HG03066 (cell line): Measurements from ENCODE around the gene TMC6.
A peak's percentile ranks its signal among the peaks of the same experiment; 100 is the strongest.
"Not testable (repeated sequence)": the region's sequence is repeated elsewhere in the genome, so short reads cannot be mapped to it uniquely, and the experiment has no call there.

Experiments
- ATAC-seq: cut with Tn5 transposase; IDR thresholded peaks from one replicate; pipeline ENCODE4 v1.9.1; 2021; ENCODE audit warnings: low read depth; ENCODE audit not compliant: unreplicated experiment

Gene TMC6, protein sequence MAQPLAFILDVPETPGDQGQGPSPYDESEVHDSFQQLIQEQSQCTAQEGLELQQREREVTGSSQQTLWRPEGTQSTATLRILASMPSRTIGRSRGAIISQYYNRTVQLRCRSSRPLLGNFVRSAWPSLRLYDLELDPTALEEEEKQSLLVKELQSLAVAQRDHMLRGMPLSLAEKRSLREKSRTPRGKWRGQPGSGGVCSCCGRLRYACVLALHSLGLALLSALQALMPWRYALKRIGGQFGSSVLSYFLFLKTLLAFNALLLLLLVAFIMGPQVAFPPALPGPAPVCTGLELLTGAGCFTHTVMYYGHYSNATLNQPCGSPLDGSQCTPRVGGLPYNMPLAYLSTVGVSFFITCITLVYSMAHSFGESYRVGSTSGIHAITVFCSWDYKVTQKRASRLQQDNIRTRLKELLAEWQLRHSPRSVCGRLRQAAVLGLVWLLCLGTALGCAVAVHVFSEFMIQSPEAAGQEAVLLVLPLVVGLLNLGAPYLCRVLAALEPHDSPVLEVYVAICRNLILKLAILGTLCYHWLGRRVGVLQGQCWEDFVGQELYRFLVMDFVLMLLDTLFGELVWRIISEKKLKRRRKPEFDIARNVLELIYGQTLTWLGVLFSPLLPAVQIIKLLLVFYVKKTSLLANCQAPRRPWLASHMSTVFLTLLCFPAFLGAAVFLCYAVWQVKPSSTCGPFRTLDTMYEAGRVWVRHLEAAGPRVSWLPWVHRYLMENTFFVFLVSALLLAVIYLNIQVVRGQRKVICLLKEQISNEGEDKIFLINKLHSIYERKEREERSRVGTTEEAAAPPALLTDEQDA

DNA sequence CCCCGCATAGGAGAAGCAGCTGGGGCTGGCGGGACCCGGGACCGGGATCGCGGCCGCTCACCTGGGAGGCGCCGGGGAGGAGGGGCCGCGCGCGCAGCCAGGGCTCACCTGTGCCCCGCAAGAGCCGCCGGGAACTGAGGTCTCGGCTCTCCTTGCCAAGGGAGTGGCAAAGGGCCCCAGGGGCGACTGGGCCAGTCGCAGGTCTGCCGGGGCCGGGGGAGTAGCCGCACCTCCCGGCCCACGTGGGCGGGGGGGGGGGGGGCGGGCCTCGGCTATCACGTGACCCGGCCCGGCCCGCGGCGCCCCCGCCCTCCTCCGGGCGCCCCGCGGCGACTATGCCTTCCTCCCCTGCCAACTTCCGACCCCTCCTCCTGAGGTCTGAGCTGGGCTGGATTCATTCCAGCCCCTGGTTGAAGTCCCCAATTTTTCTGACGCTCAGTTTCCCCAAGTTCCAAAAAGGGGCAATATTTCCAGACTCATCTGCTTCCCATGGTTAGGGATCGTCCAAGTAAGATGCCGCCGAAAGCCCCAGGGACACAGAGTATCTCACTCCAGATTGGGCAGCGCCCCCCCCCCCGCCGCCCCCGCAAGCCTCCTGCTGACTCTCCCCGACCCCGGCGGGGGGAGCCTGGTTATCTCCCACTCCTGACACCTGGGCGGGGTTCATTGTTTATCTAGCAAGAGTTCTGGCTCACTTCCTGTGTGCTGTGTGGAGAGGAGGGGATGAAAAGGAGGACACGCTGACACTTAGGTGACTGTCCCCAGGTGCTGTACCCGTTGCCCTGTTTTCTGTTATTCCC lies at the start of gene TMC6:
Gene TMC6, minus strand, starts transcription at position 205 of the 800 bp plus-strand sequence. CDS start 1,923 bp downstream, outside the sequence.
- no peak for ATAC-seq

DNA sequence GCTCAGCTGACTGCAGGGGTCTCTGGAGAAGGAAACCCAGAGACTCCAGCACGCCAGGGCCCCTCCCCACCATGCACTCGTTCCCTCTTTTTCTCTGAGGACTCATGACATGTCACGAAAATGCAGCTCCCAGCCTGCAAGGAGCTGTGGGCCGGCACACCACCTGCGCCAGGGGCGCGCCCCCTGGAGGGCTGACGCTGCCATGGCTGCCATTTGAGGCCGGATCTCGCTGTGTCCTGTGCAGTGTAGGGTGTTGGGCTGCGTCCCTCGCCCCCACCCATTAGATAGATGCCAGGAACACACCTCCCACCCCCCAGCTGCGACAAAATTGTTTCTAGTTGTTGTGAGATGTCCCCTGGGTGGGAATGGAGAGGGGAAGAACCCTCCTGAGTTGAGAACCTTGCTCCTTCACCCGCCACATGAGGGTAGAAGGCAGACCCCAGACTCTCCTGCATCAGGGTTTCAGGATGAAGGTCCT lies 48.0 kb upstream of the TMC6 start:
- ATAC-seq: no peak

DNA sequence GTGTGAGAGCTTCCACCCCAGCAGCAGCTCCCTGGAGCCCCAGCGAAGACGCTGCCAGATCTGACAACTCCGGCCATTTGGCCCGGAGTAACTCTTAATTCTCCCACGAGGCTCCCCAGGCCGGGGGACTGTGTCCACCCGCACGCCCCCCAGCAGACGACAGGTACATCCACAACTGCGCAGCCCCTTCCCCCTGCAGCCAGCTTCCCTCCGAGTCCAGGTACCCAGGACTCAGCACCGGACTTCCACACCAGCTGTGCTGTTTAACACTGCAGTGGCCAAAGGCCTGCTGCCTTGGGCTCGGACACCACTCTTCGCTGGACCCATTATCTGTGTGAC lies 47.1 kb upstream of the TMC6 start:
- ATAC-seq: no peak

DNA sequence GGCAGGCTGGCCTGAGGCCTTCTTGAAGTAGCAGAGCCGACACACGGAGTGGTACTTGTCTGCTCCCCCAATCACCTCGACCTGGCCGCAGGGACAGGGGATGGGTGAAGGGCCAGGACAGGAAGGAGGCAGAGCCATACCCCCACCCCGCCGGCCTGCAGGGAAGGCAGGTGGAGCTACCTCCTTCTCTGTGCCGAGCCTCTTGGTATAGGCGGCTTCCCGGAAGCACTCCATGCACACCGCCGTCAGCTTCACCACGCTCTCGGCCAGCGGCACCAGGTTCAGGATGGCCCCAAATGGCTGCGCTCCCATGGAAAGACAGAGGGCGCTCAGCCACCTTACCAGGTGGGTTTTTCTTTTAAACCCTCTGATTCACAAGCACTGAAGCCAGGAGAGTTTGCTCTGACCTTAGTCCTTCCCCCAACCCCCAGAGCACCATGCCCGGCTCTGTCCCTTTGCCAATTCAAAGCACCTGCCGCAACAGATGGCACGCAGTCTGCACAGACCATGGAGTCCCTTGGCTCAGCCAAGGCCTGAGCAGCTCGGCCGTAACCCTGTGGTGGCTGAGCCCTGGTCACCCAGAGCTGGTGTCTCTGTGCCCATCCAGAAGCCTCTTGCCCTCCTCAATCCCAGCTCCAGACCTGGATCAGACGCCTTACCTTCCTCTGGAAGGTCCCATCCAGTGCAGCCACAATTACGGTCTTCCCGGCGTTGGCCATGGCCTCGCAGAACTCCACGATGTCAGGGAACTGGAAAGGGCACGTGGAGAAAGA lies 46.5 kb upstream of the TMC6 start:
- ATAC-seq: no peak

DNA sequence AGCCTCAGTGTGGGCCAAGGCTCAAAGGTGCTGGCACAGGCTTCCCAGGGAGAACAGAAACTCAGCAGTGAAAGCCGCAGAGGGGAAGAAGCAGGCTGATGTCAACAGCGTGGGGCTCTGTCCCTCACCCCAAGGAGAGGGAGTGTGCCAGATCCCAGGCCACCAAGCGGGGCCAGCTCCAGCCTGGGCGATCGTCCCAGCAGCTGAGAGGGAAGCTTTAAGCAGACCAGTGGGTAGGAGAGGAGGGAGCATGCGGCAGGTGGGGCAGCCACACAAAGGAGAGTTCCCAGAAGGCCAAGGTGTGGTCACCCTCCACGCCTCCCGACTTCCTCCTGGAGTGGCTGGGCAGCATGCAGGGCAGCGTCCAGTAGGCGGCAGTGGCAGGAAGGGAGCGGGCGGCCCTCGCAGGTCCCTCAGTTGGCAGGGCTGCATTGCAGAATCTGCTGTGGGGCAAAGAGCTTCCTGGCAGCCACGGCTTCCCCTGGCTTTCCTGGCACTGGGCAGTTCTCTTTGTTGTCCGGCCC lies 45.9 kb upstream of the TMC6 start:
- no peak for ATAC-seq

DNA sequence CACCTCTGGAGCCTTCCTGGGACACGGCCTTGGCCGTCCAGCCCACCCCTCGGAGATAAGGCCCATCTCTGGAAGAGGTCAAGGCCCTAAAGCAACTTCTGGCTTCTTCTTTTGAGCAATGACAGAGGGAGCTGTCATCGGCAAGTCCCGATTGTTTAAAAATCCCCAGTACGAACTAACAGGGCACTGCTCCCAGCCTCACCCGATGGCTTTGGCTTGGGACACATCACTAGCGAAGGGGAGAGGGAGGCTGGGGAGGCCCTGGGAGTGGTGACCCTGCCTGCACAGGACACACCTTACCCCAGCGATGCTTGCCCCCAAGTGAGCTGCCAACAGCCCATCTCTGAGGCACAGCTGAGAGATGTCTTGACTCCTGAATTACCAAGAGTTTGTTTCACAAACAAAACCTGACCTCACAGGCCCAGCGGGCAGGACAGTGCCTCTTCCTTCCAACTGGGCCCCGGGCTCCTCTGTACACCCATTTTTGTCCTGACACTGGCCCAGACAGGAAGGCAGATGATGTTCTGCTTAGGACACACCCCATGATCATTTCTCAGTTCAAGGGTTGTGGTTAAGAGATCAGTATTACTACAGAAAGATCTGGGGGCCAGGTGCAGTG lies 44.7 kb upstream of the TMC6 start:
- ATAC-seq: no peak

DNA sequence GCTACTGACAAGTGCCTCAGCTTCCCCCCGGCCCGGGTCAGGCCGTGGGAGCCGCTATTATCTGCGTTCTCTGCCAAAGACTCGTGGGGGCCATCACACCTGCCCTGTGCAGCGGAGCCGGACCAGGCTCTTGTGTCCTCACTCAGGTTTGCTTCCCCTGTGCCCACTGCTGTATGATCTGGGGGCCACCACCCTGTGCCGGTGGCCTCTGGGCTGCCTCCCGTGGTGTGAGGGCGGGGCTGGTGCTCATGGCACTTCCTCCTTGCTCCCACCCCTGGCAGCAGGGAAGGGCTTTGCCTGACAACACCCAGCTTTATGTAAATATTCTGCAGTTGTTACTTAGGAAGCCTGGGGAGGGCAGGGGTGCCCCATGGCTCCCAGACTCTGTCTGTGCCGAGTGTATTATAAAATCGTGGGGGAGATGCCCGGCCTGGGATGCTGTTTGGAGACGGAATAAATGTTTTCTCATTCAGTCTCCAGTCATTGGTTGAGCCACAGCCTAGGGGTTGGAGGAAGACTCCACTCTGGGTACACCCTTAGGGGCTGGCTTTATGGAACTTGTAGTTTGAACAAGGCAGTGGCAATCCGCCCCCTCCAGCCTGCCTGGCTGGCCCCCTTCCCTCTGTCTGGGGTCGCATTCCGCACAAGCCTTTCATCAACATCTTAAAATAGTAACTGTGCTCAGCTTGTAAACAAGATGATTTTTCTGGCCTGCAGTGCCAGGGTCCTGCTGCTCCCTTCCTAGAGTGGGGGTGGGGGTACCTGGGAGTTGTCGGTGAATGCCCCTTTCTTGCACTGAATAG lies 43.9 kb upstream of the TMC6 start:
- no peak for ATAC-seq

DNA sequence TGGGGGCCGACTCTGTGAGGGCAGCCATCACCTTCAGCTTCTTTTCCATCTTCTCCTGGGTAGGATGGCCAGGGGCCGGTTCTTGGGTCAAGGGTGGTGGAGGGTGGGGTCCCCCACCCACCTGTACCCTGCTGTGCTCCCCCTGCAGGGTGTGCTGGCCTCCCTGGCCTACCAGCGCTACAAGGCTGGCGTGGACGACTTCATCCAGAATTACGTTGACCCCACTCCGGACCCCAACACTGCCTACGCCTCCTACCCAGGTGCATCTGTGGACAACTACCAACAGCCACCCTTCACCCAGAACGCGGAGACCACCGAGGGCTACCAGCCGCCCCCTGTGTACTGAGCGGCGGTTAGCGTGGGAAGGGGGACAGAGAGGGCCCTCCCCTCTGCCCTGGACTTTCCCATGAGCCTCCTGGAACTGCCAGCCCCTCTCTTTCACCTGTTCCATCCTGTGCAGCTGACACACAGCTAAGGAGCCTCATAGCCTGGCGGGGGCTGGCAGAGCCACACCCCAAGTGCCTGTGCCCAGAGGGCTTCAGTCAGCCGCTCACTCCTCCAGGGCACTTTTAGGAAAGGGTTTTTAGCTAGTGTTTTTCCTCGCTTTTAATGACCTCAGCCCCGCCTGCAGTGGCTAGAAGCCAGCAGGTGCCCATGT lies 43.2 kb upstream of the TMC6 start:
- not testable (repeated sequence) for ATAC-seq

DNA sequence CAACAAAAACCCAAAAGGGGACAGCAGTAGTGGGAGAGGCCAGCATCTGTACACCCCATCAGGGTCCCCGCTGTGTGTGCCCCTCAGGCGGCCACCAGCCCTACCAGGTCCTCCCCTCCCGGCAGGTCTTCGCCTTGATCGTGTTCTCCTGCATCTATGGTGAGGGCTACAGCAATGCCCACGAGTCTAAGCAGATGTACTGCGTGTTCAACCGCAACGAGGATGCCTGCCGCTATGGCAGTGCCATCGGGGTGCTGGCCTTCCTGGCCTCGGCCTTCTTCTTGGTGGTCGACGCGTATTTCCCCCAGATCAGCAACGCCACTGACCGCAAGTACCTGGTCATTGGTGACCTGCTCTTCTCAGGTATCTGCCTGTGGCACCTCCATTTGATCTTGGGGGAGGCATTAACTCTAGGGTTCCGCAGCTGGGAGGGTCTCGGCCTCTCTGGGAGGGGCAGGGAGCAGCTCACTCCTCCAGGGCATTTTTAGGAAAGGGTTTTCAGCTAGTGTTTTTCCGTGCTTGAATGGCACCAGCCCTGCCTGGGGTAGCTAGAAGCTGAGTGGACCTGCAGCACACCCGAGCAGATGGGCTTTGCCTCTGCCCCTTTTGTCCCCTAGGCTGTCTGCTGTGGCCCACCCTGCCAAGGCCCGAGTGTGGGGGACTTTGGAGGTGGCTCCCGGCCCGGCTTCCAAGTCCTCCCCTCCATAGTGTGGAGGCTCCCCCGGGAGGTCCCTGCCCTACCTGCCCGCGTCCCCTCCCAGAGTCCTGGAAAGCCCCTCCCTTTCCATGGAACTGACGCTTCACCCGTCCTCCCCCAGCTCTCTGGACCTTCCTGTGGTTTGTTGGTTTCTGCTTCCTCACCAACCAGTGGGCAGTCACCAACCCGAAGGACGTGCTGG lies 42.4 kb upstream of the TMC6 start:
- no peak for ATAC-seq

DNA sequence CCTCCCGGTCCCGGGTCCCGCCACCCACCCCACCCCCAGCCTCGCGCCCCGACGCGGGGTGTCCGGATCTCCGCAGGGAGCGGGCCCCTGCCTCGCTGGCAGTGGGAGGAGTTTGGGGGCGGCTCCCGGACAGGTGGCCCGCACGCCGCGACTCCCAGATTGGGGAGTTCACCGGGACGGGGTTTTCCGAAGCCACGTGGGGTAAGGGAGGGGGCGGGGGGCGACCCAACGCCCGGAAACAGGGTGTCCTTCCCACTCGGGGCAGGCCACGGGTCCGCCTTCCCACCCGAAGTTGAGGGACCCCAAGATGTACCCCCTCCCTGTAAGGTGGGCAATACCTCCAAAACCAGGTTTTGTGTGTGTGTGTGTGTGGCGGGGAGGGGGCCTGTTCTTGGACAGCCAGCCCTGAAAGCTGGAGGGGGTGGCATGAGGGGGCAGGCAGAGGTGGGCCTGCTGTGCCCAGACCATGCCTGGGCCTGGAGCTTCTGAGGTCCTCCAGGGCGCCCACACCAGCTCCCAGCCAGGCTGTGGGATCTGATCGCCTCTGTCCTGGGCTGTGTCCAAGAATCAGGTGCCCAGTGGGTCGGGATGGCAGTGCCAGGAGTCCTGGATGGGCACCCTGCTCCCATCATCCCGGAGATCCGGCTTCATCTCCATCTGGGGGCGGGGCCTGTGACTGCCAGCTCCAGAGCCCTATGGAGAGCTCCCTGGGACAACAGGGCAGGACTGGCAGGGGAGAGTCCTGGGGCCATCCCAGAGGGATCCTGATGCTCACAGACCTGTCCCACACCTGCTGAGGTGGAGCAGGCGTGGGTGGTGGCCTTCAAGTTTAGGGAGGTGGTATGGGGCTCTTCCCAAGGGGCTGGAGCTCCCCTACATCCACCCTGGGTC lies 40.6 kb upstream of the TMC6 start:
- no peak for ATAC-seq

DNA sequence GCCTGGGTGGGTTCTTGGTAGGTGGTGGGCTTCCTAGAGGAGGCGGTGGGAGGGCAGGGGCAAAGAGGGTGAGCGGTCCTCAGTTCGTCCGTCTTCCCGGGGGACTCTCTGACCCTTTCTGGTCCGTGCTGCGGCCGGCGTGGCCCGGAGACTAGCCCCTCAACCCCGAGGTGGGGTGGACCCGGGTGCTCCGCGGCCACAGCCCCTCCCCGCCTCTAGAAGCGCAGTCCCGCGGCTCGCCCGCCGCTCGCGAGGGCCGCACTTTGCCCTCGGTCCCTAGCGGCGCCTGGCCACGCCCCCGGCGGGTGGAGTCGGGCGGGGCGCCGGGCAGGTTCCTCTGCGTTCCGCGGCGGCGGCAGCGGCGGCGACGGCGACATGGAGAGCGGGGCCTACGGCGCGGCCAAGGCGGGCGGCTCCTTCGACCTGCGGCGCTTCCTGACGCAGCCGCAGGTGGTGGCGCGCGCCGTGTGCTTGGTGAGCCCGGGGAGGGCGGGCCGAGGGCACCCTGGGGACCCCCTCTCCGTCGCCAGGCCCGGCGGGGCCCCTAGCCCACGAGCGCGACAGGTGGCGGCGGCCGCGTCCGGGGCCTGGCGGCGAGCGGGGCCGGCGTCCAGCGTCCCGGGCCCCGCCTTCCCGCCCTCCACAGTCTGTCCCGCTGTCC lies 39.8 kb upstream of the TMC6 start, which contains the start of gene SYNGR2:
Gene SYNGR2, plus strand, starts transcription at position 340 of the 661 bp plus-strand sequence. Its CDS starts 36 bp downstream, at position 376.
- ATAC-seq: peak; percentile 39

DNA sequence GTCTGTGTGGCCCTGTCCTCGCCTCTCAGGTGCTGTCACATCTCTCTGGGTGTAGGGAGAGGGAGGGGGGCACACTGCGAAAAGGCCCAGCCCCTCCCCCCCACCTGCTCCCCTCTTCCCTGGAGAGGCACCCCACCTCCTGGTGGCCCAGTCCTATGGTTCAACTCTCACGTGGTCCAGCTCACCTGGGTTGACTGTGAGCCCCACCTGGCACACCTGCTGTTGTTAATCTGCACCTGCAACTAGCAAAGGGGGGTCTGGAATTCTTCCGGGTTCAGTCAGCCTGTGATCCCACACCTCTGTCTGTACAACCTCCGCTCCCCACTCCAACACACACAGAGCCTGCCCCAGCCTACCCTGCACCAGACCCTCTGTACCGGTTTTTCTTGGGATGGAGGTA lies 37.9 kb upstream of the TMC6 start:
- ATAC-seq: no peak

DNA sequence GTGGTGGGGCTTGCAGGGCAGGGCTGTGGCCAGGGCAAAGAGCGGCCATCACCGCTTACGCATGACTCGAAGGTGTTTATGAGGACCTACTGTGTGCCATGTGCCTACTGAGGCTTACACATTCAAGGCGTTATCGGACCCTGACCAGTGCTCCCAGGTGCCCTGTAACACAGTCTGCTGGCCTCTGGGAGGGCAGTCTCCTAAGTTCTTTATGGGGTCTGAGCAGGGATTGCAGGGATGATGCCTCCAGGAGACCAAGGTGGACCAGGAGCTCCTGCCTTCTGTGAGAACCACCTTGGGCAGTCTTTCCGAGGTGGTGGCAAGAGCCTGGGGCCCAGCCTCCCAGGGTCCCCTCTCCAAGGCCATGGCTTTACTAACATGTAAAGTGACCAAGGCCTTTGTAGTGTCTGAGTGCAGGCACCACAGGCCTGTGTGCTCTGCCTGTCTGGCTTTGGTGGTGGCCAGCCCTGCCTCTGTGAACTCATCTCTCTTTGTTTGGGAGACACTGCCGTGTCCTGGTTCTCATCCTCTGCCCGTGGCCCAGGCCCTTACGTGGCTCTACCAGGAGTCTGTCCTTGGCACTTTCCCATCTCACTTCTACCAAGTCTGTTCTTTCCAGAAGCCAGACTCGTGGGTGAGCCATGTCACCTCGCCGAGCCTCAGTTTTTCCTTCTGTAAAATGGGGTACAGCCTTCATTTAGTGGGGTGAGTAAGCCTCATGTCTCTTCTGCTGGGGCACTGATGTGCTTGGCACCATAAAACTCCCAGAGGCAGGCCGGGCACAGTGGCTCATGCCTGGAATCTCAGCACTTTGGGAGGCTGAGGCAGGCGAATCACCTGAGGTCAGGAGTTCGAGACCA lies 36.4 kb upstream of the TMC6 start:
- ATAC-seq: no peak

DNA sequence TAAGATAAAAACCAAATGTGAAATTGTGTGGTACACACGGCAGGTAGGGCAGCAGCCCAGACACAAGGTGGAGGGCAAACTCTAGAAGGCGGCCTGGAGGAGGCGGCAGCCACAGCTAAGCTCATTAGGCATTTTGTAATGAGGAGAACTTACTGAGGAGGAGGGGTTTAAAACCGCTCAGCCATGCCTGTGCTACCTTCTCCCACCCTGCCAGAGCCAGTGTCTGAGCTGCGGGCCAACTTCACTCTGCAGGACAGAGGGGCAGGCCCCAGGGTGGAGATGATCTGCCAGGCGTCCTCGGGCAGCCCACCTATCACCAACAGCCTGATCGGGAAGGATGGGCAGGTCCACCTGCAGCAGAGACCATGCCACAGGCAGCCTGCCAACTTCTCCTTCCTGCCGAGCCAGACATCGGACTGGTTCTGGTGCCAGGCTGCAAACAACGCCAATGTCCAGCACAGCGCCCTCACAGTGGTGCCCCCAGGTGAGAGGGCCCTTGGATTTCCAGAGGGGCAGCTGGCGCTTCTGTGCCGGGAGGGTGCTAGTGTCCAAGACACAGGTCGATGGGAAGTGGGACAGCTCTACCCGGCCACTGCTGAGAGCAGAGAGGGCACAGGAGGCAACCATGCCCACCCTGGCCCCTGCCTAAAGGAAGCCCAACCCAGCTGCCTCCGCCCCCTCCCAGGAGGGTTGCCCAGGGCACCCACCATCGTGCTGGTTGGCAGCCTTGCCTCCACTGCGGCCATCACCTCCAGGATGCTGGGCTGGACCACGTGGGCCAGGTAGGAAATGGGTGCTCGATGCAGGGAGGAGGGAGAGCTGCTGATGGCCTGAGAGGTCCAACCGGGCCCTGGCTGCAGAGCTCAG lies 35.6 kb upstream of the TMC6 start:
- no peak for ATAC-seq
